ENCODE measurements around the gene IFRD2. TPM values are rescaled to one million over a fixed set of nuclear protein-coding genes. Genes with fewer than 3 reads are reported as not detected.

Gene IFRD2
- total and polyA plus RNA-seq, 2 of the 13 experiments (the other 11 are each of a cell fraction or from before 2014, with no cell fraction given), result 32.8 to 96.1 TPM

DNA sequence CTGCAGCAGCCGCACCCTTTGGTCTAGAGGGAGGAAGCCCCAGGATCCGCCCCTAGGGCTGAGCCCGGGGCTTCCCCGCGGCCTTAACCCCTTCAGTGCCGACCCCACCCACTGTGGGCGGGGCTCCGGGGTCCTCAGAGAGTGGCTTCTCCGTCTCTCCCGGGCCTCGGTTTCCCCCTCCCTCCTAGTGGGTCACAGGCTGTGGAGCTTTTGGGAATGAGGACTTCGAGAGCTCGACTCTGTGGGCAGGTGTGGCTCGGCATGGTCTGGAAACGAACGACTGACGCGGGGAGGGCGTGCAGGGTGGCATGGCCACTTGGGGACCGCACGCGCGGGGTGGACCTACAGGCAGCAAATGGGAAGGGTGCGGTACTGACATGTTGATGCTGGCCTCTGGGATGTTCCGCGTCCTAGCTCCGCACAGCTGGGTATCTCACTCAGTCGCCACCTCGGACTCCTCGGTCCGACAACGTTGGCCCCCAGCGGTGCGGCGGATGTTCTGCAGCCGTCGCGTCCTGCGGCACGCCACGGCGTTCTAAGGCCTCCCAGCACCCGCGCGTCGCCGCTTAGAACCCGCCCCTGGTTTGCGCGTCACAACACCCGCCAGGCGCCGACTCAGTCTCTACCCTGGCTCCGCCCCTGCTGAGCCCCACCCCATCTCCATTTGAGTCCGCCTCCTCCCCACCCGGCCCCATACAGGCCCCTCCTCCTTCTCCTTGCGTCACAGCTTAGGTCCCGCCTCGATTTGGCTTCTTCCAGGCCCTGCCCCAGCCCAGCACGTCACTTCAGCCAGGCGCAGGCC is 6.8 kb upstream of the IFRD2 start, which contains the start of the genes HYAL3 and NAA80 (continued):
- TF ChIP-seq, protein P1, sequence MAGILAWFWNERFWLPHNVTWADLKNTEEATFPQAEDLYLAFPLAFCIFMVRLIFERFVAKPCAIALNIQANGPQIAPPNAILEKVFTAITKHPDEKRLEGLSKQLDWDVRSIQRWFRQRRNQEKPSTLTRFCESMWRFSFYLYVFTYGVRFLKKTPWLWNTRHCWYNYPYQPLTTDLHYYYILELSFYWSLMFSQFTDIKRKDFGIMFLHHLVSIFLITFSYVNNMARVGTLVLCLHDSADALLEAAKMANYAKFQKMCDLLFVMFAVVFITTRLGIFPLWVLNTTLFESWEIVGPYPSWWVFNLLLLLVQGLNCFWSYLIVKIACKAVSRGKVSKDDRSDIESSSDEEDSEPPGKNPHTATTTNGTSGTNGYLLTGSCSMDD (CRISPR knock-in tag; IDR thresholded peaks at IDR 0.05), result no peak
- TF ChIP-seq ASH2L (IDR thresholded peaks at IDR 0.05; ENCODE audit: insufficient read length, low read depth, low read length) (peak; percentile 65), RFXAP (CRISPR knock-in tag; IDR thresholded peaks at IDR 0.05; ENCODE audit: borderline replicate concordance) (peak; percentile 65; the same call in 1 of the 2 replicates), SMYD3 (CRISPR knock-in tag; IDR thresholded peaks at IDR 0.05) (peak; percentile 45; the same call in 1 of the 2 replicates), ZNF235 (CRISPR knock-in tag; IDR thresholded peaks at IDR 0.05; ENCODE audit: borderline replicate concordance) (no peak; the same call in 1 of the 2 replicates), ZNF441 (CRISPR knock-in tag; IDR thresholded peaks at IDR 0.05; ENCODE audit: borderline replicate concordance) (peak; percentile 14), ZNF496 (CRISPR knock-in tag; IDR thresholded peaks at IDR 0.05; ENCODE audit: insufficient replicate concordance) (no peak), ZNF788 (CRISPR knock-in tag; IDR thresholded peaks at IDR 0.05; ENCODE audit: borderline replicate concordance) (peak; percentile 84; the same call in 1 of the 2 replicates), CBX5 (CRISPR knock-in tag; IDR thresholded peaks at IDR 0.05; ENCODE audit: borderline replicate concordance) (peak; percentile 49; the same call in 1 of the 2 replicates), HNRNPLL (IDR thresholded peaks at IDR 0.05; ENCODE audit: low read depth, low read length, poor library complexity, severe bottlenecking) (peak; percentile 48), ZNF501 (CRISPR knock-in tag; IDR thresholded peaks at IDR 0.05) (peak; percentile 50; the same call in 1 of the 2 replicates), DNMT3B (CRISPR knock-in tag; conservative IDR thresholded peaks at IDR 0.05) (no peak; the same call in 1 of the 2 replicates), FOSL1 (CRISPR knock-in tag; IDR thresholded peaks at IDR 0.05; ENCODE audit: borderline replicate concordance) (no peak), ZMYM4 (CRISPR knock-in tag; IDR thresholded peaks at IDR 0.05) (no peak; the same call in 1 of the 2 replicates), SATB2 (CRISPR knock-in tag; IDR thresholded peaks at IDR 0.05) (0 out of 2 replicates have a peak, but pooled peaks have one; percentile 64)
- TF ChIP-seq, protein P2, sequence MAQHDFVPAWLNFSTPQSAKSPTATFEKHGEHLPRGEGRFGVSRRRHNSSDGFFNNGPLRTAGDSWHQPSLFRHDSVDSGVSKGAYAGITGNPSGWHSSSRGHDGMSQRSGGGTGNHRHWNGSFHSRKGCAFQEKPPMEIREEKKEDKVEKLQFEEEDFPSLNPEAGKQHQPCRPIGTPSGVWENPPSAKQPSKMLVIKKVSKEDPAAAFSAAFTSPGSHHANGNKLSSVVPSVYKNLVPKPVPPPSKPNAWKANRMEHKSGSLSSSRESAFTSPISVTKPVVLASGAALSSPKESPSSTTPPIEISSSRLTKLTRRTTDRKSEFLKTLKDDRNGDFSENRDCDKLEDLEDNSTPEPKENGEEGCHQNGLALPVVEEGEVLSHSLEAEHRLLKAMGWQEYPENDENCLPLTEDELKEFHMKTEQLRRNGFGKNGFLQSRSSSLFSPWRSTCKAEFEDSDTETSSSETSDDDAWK (CRISPR knock-in tag; IDR thresholded peaks at IDR 0.05), result no peak
- TF ChIP-seq, protein P3, sequence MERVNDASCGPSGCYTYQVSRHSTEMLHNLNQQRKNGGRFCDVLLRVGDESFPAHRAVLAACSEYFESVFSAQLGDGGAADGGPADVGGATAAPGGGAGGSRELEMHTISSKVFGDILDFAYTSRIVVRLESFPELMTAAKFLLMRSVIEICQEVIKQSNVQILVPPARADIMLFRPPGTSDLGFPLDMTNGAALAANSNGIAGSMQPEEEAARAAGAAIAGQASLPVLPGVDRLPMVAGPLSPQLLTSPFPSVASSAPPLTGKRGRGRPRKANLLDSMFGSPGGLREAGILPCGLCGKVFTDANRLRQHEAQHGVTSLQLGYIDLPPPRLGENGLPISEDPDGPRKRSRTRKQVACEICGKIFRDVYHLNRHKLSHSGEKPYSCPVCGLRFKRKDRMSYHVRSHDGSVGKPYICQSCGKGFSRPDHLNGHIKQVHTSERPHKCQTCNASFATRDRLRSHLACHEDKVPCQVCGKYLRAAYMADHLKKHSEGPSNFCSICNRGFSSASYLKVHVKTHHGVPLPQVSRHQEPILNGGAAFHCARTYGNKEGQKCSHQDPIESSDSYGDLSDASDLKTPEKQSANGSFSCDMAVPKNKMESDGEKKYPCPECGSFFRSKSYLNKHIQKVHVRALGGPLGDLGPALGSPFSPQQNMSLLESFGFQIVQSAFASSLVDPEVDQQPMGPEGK (CRISPR knock-in tag; IDR thresholded peaks at IDR 0.05), result no peak
- TF ChIP-seq, protein P4, sequence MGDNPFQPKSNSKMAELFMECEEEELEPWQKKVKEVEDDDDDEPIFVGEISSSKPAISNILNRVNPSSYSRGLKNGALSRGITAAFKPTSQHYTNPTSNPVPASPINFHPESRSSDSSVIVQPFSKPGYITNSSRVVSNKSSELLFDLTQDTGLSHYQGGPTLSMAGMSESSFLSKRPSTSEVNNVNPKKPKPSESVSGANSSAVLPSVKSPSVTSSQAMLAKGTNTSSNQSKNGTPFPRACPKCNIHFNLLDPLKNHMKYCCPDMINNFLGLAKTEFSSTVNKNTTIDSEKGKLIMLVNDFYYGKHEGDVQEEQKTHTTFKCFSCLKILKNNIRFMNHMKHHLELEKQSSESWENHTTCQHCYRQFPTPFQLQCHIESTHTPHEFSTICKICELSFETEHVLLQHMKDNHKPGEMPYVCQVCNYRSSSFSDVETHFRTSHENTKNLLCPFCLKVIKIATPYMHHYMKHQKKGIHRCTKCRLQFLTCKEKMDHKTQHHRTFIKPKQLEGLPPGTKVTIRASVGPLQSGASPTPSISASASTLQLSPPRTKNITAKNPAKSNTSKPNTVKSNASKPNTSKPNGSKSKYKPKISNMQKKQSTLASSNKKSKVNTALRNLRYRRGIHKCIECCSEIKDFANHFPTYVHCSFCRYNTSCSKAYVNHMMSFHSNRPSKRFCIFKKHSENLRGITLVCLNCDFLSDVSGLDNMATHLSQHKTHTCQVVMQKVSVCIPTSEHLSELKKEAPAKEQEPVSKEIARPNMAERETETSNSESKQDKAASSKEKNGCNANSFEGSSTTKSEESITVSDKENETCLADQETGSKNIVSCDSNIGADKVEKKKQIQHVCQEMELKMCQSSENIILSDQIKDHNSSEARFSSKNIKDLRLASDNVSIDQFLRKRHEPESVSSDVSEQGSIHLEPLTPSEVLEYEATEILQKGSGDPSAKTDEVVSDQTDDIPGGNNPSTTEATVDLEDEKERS (CRISPR knock-in tag; IDR thresholded peaks at IDR 0.05), result no peak
- TF ChIP-seq, protein P5, sequence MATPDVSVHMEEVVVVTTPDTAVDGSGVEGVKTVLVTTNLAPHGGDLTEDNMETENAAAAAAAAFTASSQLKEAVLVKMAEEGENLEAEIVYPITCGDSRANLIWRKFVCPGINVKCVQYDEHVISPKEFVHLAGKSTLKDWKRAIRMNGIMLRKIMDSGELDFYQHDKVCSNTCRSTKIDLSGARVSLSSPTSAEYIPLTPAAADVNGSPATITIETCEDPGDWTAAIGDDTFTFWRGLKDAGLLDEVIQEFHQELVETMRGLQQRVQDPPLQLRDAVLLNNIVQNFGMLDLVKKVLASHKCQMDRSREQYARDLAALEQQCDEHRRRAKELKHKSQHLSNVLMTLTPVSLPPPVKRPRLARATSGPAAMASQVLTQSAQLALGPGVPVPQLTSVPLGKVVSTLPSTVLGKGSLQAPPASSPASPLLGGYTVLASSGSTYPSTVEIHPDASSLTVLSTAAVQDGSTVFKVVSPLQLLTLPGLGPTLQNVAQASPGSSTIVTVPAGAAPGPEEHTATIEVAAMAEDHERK (CRISPR knock-in tag; IDR thresholded peaks at IDR 0.05; ENCODE audit: low read depth), result 0 out of 2 replicates have a peak, but pooled peaks have one; percentile 27

All from HepG2 (cell line).